ENCODE results near the gene TTC13. TPM values are rescaled to one million over a fixed set of nuclear protein-coding genes. Genes with fewer than 3 reads are reported as not detected.

The TTC13 gene
- polyA plus RNA-seq, 3 donors: 9.2 to 24.4 (median 10.8) TPM

GRCh38 chr1:230891413-230891812 is 87.2 kb downstream of the TTC13 start:
- intact Hi-C loops (cut with micrococcal nuclease): no loop called here
- DNase-seq: no peak
- TF ChIP-seq CTCF (IDR thresholded peaks at IDR 0.05): no peak
- no CpG with 5 or more reads among the region's 2 CpGs for WGBS (ENCODE audit: insufficient coverage)
- Histone ChIP-seq H4K20me1 (ENCODE audit: insufficient read depth, low read length) (no peaks in the 10 kb centered on the region), H2AFZ (ENCODE audit: insufficient read depth, low read depth, low read length, poor library complexity, severe bottlenecking) (no peak overlapping the region), H3K27ac (ENCODE audit: low read depth in 1 of 2, low read length in 2 of 2) (no peak overlapping the region), H3K4me2 (replicated peaks; ENCODE audit: extremely low read depth, low read length, poor library complexity, severe bottlenecking) (no peak overlapping the region), H3K4me3 (replicated peaks in 1 of 3; ENCODE audit: low read depth in 2 of 3, low read length in 3 of 3) (no peak overlapping the region), H3K27me3 (ENCODE audit: control insufficient read depth in 2 of 2, insufficient read depth in 2 of 2, low read length in 2 of 2) (no peaks in the 10 kb centered on the region), H3K79me2 (ENCODE audit: insufficient read depth, low read length) (no peaks in the 10 kb centered on the region), H3K36me3 (replicated peaks in 1 of 2; ENCODE audit: control insufficient read depth in 1 of 2, insufficient read depth in 2 of 2, low read length in 2 of 2) (no peaks in the 10 kb centered on the region), H3K4me1 (ENCODE audit: control insufficient read depth in 1 of 2, insufficient read depth in 2 of 2, low read length in 2 of 2) (no peaks in the 10 kb centered on the region), H3K9me3 (replicated peaks in 1 of 2; ENCODE audit: control insufficient read depth in 1 of 2, insufficient read depth in 1 of 2, low read length in 2 of 2) (no peaks in the 10 kb centered on the region), H3K9ac (ENCODE audit: insufficient read depth, low read length, poor library complexity, severe bottlenecking) (no peak overlapping the region)
- Mint-ChIP-seq H3K9me3 (peaks cover 0 to 4% (median 0%) of the 10 kb centered on the region in 7 donors), H3K27ac (no peak overlapping the region), H3K27me3 (ENCODE audit: low read depth in 3 of 3) (peaks cover 10 to 19% (median 12%) of the 10 kb centered on the region in 3 donors), H3K4me3 (no peak overlapping the region), H3K4me1 (no peaks in the 10 kb centered on the region), H3K36me3 (no peaks in the 10 kb centered on the region)

- no peaks in the 10 kb centered on the region for H4K20me1 ChIP-seq (ENCODE audit: insufficient read depth, low read length)
- intact Hi-C loops (cut with micrococcal nuclease): no loop called here
- Mint-ChIP-seq H3K4me1 (no peaks in the 10 kb centered on the region), H3K27ac (no peak overlapping the region), H3K4me3 (no peak overlapping the region), H3K36me3 (no peaks in the 10 kb centered on the region), H3K9me3 (peaks cover 15 to 39% (median 22%) of the 10 kb centered on the region in 7 donors), H3K27me3 (ENCODE audit: low read depth in 3 of 3) (peaks cover 24 to 33% (median 30%) of the 10 kb centered on the region in 3 donors)
- H3K9ac ChIP-seq (ENCODE audit: insufficient read depth, low read length, poor library complexity, severe bottlenecking): no peak overlapping the region
- no peaks in the 10 kb centered on the region for H3K4me1 ChIP-seq (ENCODE audit: control insufficient read depth in 1 of 2, insufficient read depth in 2 of 2, low read length in 2 of 2)
- no peaks in the 10 kb centered on the region for H3K79me2 ChIP-seq (ENCODE audit: insufficient read depth, low read length)
- no peak overlapping the region for H3K4me2 ChIP-seq (replicated peaks; ENCODE audit: extremely low read depth, low read length, poor library complexity, severe bottlenecking)
- no peak overlapping the region for H3K27ac ChIP-seq (ENCODE audit: low read depth in 1 of 2, low read length in 2 of 2)
- WGBS (ENCODE audit: insufficient coverage): 100% methylated on average over 1 of the region's 2 CpGs
- H3K27me3 ChIP-seq (ENCODE audit: control insufficient read depth in 2 of 2, insufficient read depth in 2 of 2, low read length in 2 of 2): peaks cover 0 to 2% of the 10 kb centered on the region in 2 donors
- no peaks in the 10 kb centered on the region for H3K36me3 ChIP-seq (replicated peaks in 1 of 2; ENCODE audit: control insufficient read depth in 1 of 2, insufficient read depth in 2 of 2, low read length in 2 of 2)
- no peak overlapping the region for H3K4me3 ChIP-seq (replicated peaks in 1 of 3; ENCODE audit: low read depth in 2 of 3, low read length in 3 of 3)
- peaks cover 7 to 15% of the 10 kb centered on the region in 2 donors for H3K9me3 ChIP-seq (replicated peaks in 1 of 2; ENCODE audit: control insufficient read depth in 1 of 2, insufficient read depth in 1 of 2, low read length in 2 of 2)
- TF ChIP-seq CTCF (IDR thresholded peaks at IDR 0.05): no peak
- H2AFZ ChIP-seq (ENCODE audit: insufficient read depth, low read depth, low read length, poor library complexity, severe bottlenecking): no peak overlapping the region
- no peak for DNase-seq
These were observed 94.0 kb downstream of the TTC13 start for GRCh38 chr1:230884646-230885045.

Data from CD14-positive monocyte (primary cell).